ENCODE measurements around the gene PSTPIP1.

Gene PSTPIP1

DNA sequence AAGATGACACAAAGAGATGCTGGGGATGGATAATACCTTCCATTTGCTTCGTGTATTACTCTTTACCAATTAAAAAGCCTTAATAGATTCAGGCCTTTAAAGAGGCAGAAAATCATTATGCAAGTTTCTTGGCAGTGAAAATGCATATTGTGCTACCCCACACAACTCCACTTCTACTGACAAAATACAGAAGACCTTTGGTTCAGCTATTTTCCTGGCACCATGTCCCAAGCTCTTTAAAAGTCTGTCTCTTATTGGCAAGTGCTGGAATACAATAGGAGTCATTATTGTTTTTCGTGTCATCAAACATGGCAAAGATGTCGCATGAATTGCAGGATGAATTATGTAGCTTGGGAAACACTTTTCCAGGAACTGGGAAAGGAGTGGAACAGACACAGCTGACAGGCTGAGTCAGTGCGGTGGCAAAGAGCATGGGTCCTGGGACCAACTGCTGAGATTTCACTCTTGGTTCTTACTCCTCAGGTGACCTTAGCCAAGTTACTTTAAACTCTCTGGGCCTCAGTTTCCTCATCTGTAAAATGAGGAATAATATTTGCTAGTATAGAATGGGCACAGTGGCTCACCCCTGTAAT, 81.5 kb downstream of the PSTPIP1 start:
- no peaks in the 10 kb centered on the region for H3K36me3 ChIP-seq (ENCODE audit: control insufficient read depth, insufficient read depth, low read length)
- no peak overlapping the region for H3K4me3 ChIP-seq (replicated peaks; ENCODE audit: low read depth, low read length)
- no peak for DNase-seq (ENCODE audit: extremely low read depth, insufficient read length)
- TF ChIP-seq, protein P1, sequence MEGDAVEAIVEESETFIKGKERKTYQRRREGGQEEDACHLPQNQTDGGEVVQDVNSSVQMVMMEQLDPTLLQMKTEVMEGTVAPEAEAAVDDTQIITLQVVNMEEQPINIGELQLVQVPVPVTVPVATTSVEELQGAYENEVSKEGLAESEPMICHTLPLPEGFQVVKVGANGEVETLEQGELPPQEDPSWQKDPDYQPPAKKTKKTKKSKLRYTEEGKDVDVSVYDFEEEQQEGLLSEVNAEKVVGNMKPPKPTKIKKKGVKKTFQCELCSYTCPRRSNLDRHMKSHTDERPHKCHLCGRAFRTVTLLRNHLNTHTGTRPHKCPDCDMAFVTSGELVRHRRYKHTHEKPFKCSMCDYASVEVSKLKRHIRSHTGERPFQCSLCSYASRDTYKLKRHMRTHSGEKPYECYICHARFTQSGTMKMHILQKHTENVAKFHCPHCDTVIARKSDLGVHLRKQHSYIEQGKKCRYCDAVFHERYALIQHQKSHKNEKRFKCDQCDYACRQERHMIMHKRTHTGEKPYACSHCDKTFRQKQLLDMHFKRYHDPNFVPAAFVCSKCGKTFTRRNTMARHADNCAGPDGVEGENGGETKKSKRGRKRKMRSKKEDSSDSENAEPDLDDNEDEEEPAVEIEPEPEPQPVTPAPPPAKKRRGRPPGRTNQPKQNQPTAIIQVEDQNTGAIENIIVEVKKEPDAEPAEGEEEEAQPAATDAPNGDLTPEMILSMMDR (IDR thresholded peaks at IDR 0.05; ENCODE audit: insufficient read depth, low read length, poor library complexity, severe bottlenecking): no peak
- no peaks in the 10 kb centered on the region for H3K27me3 ChIP-seq (replicated peaks; ENCODE audit: control insufficient read depth, insufficient read depth, low read length)

DNA sequence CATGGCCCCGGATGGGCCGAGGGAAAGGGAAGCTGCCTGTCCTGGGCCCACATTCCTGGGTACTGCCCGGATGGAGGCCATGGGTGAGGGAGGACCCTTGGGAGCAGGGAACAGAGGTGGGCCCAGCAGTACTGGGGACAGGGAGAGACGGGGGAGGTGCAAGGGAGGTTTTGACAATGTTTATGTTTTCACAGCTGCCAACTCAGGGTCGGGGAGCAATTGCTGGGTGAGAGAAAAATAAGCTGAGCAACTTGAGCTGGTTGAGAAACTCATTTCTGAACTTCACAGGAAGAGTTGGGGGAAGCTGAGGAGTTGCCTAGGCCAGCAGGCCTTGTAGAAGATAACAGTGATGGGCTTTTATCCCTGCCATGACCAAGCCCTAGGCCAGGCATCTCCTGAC, 87.0 kb downstream of the PSTPIP1 start:
- H3K4me3 ChIP-seq (replicated peaks; ENCODE audit: low read depth, low read length): no peak overlapping the region
- H3K36me3 ChIP-seq (ENCODE audit: control insufficient read depth, insufficient read depth, low read length): no peaks in the 10 kb centered on the region
- TF ChIP-seq, protein P1 (IDR thresholded peaks at IDR 0.05; ENCODE audit: insufficient read depth, low read length, poor library complexity, severe bottlenecking): no peak

DNA sequence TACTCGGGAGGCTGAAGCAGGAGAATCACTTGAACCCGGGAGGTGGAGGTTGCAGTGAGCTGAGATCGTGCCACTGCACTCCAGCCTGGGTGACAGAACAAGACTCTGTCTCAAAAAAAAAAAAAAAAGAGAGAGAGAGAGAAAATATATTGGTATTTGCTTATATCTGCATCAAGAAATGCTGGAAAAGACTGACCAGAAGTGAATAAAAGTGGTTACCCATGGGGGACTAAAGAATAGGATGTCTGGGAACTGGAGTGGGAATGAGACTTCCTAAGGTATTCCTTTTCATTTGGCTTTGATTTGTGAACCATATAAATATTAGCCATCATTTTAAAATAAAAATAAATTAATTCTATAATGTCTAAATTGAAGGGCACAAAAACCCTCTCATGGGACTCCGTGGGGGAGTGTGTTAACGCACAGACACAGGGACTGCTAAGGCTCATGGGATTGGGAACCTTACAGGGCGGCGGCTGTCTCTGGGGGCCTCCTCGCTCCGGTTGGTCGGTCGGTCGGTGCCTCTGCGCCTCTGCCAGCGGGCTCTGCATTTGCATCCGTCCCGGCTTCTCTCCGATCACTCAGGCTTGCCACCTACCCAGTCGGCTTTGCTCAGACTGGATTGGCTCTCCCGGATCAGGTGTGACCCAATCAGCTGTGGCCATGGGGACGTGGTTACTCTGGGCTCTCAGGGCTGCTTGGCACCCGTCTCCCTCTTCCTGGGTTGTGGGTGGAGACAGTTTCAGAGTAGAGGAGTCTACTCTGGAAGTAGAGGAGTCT, 88.6 kb downstream of the PSTPIP1 start:
- Histone ChIP-seq H3K4me3 (replicated peaks; ENCODE audit: low read depth, low read length) (peak overlapping the region; percentile 38), H3K36me3 (ENCODE audit: control insufficient read depth, insufficient read depth, low read length) (no peaks in the 10 kb centered on the region), H3K27me3 (replicated peaks; ENCODE audit: control insufficient read depth, insufficient read depth, low read length) (no peaks in the 10 kb centered on the region)
- peak; percentile 86 for DNase-seq (ENCODE audit: extremely low read depth, insufficient read length)
- TF ChIP-seq, protein P1 (IDR thresholded peaks at IDR 0.05; ENCODE audit: insufficient read depth, low read length, poor library complexity, severe bottlenecking): no peak

More for the DNA sequence above, 87.0 kb downstream of the PSTPIP1 start:
- no peaks in the 10 kb centered on the region for H3K27me3 ChIP-seq (replicated peaks; ENCODE audit: control insufficient read depth, insufficient read depth, low read length)
- no peak for DNase-seq (ENCODE audit: extremely low read depth, insufficient read length)

DNA sequence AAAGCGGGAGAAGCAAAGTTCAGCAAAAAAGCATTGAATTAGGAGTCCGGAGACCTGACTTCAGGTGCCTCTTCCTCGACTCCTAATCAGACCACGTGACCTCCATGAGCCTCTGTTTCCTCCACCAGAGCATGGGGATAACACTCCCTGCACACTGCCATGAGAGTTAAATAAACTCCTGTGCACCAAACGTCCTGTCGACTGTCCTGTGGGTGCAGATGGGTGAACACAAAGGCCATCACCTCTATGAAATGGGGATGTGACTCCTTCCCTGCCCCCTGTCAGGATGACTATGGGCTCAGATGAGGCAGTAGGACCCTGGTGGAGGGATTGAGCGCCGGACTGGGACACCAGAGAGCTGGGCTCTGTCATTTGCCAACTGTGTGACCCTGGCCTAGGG, 89.5 kb downstream of the PSTPIP1 start:
- Histone ChIP-seq H3K36me3 (ENCODE audit: control insufficient read depth, insufficient read depth, low read length) (no peaks in the 10 kb centered on the region), H3K27me3 (replicated peaks; ENCODE audit: control insufficient read depth, insufficient read depth, low read length) (no peaks in the 10 kb centered on the region), H3K4me3 (replicated peaks; ENCODE audit: low read depth, low read length) (no peak overlapping the region)
- no peak for DNase-seq (ENCODE audit: extremely low read depth, insufficient read length)
- TF ChIP-seq, protein P1 (IDR thresholded peaks at IDR 0.05; ENCODE audit: insufficient read depth, low read length, poor library complexity, severe bottlenecking): no peak

DNA sequence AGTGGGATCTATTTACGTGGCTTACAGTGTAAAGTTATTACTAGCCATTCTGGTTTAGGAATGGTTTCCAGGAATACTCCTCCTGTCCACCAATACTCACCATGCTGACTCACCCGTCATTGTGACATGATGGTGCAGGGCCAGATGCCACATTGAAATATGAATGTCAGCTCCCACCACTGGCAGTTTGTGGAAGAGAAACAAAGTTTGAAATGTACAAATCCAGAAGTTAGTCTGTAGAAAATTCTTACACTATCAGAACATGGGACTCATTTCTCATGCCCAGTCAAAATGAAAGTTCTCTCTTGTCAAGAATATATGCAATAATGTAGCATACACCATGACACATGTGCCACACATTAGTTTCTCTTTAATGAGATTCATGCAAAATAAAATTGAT, 90.4 kb downstream of the PSTPIP1 start:
- DNase-seq (ENCODE audit: extremely low read depth, insufficient read length): peak; percentile 66
- Histone ChIP-seq H3K27me3 (replicated peaks; ENCODE audit: control insufficient read depth, insufficient read depth, low read length) (no peaks in the 10 kb centered on the region), H3K36me3 (ENCODE audit: control insufficient read depth, insufficient read depth, low read length) (no peaks in the 10 kb centered on the region), H3K4me3 (replicated peaks; ENCODE audit: low read depth, low read length) (no peak overlapping the region)
- TF ChIP-seq, protein P1 (IDR thresholded peaks at IDR 0.05; ENCODE audit: insufficient read depth, low read length, poor library complexity, severe bottlenecking): no peak

Measured in GM06990 (cell line).